ENCODE data around the gene TCFL5. TPM values are rescaled to one million over a fixed set of nuclear protein-coding genes. Genes with fewer than 3 reads are reported as not detected.

TCFL5 gene
- total and polyA plus RNA-seq, 10 of the 15 experiments (the other 5 are each of a cell fraction or from before 2014, with no cell fraction given) = 0.48 to 8.1 (median 3.8) TPM

DNA sequence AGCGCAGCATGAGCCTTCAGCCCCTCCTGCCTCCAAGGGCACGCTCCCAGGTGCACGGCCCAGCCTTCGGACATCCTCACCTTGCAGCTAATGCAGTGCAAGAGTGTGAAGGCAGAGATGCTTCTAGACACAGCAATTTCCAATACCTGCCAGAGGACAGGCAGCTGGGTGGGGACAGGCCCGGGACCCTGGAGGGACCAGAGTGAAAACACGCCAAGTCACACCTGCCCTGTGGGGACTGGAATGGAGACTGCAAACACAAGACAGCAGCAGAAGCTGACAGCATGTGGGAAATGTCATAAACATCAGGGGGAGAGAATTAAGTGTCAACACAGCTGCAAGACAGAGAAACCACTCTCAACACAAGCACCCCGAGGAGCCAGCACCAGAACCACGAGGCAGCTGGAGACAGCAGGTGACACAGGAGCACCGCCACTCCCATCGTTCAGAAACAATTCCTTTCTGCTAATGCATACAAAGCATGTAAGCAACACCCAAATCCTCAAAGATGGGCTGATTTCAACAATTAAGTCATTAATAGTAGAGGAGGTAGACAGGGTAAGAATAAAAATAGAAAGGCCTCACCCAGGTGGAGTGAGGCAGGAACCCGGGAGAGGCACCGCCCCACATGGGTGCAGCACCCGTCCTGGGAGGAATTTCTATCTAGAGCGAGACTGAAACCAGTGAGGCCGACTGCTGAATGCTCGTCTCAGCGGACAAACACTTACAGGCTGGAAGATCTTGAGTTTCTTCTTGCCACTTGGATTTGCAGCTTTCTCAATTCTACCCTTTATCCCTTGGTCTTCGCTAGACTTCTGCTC is 47.6 kb upstream of the TCFL5 start:
- no peak for FAIRE-seq
- no TSS peak for BruUV-seq (replicated peaks)

More for the DNA sequence above, 47.6 kb upstream of the TCFL5 start:
- H3K36me3 ChIP-seq (ENCODE audit: control insufficient read depth in 2 of 2, insufficient read depth in 2 of 2, low read length in 1 of 2) = peaks cover 42 to 49% of the 10 kb centered on the region in 2 experiments
- no peaks in the 10 kb centered on the region for H3K9me3 ChIP-seq (replicated peaks; ENCODE audit: control insufficient read depth, insufficient read depth, low read length)
- ATAC-seq = no peak
- H3K4me2 ChIP-seq (ENCODE audit: control insufficient read depth, insufficient read depth) = no peak overlapping the region
- H3K9ac ChIP-seq (ENCODE audit: control insufficient read depth, insufficient read depth, low read length) = no peak overlapping the region
- ChIA-PET POLR2A (no interaction called here), RAD21 (ENCODE audit: unreplicated experiment) (interaction anchor here (1.6 kb wide), 1 partner anchor 10 kb away, joined by 4 read pairs; no protein-coding TSS in a partner anchor), SMC1A (ENCODE audit: uncharacterized antibody, unreplicated experiment) (interaction anchor here (1.6 to 2.3 kb wide), 3 partner anchors 8 to 15 kb away, joined by 4 to 8 read pairs (median 5); no protein-coding TSS in a partner anchor), CTCF (interaction anchor here (2.0 to 2.8 kb wide), 3 partner anchors 8 to 40 kb away, joined by 6 to 27 read pairs (median 10); no protein-coding TSS in a partner anchor)
- no peak overlapping the region for H3K27ac ChIP-seq (ENCODE audit: control insufficient read depth, insufficient read depth)
- no peak overlapping the region for H2AFZ ChIP-seq (ENCODE audit: control insufficient read depth, low read depth, low read length)
- H3K4me3 ChIP-seq = no peak overlapping the region
- no peaks in the 10 kb centered on the region for H3K27me3 ChIP-seq (replicated peaks in 1 of 2; ENCODE audit: control insufficient read depth in 2 of 2, insufficient read depth in 2 of 2, low read length in 1 of 2)
- no peaks in the 10 kb centered on the region for H3K4me1 ChIP-seq (ENCODE audit: control insufficient read depth, insufficient read depth, low read length)
- intact Hi-C loops (cut with micrococcal nuclease; ENCODE audit: unreplicated experiment) = no loop called here
- in situ Hi-C loops (cut with MboI) = no loop called here
- TF ChIP-seq NR2C1 (IDR thresholded peaks at IDR 0.05) = no peak
- TF ChIP-seq, protein P1, sequence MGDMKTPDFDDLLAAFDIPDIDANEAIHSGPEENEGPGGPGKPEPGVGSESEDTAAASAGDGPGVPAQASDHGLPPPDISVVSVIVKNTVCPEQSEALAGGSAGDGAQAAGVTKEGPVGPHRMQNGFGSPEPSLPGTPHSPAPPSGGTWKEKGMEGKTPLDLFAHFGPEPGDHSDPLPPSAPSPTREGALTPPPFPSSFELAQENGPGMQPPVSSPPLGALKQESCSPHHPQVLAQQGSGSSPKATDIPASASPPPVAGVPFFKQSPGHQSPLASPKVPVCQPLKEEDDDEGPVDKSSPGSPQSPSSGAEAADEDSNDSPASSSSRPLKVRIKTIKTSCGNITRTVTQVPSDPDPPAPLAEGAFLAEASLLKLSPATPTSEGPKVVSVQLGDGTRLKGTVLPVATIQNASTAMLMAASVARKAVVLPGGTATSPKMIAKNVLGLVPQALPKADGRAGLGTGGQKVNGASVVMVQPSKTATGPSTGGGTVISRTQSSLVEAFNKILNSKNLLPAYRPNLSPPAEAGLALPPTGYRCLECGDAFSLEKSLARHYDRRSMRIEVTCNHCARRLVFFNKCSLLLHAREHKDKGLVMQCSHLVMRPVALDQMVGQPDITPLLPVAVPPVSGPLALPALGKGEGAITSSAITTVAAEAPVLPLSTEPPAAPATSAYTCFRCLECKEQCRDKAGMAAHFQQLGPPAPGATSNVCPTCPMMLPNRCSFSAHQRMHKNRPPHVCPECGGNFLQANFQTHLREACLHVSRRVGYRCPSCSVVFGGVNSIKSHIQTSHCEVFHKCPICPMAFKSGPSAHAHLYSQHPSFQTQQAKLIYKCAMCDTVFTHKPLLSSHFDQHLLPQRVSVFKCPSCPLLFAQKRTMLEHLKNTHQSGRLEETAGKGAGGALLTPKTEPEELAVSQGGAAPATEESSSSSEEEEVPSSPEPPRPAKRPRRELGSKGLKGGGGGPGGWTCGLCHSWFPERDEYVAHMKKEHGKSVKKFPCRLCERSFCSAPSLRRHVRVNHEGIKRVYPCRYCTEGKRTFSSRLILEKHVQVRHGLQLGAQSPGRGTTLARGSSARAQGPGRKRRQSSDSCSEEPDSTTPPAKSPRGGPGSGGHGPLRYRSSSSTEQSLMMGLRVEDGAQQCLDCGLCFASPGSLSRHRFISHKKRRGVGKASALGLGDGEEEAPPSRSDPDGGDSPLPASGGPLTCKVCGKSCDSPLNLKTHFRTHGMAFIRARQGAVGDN (IDR thresholded peaks at IDR 0.05) = no peak
- TF ChIP-seq SREBF1 (IDR thresholded peaks at IDR 0.05; ENCODE audit: low read length) = no peak
- TF ChIP-seq NFXL1 (IDR thresholded peaks at IDR 0.05; ENCODE audit: borderline replicate concordance) = no peak
- no peak for TF ChIP-seq YY1 (IDR thresholded peaks at IDR 0.05; ENCODE audit: low read depth, low read length)
- no peak for TF ChIP-seq KAT2A (conservative IDR thresholded peaks at IDR 0.05; ENCODE audit: control insufficient read depth, low read depth, low read length)
- TF ChIP-seq, protein P2, sequence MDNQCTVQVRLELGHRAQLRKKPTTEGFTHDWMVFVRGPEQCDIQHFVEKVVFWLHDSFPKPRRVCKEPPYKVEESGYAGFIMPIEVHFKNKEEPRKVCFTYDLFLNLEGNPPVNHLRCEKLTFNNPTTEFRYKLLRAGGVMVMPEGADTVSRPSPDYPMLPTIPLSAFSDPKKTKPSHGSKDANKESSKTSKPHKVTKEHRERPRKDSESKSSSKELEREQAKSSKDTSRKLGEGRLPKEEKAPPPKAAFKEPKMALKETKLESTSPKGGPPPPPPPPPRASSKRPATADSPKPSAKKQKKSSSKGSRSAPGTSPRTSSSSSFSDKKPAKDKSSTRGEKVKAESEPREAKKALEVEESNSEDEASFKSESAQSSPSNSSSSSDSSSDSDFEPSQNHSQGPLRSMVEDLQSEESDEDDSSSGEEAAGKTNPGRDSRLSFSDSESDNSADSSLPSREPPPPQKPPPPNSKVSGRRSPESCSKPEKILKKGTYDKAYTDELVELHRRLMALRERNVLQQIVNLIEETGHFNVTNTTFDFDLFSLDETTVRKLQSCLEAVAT (IDR thresholded peaks at IDR 0.05) = no peak
- no peak for TF ChIP-seq SREBF2 (IDR thresholded peaks at IDR 0.05; ENCODE audit: low read length)
- no peak for TF ChIP-seq LARP7 (IDR thresholded peaks at IDR 0.05)
- TF ChIP-seq MXI1 (IDR thresholded peaks at IDR 0.05; ENCODE audit: low read depth, low read length) = no peak
- TF ChIP-seq, protein P3, sequence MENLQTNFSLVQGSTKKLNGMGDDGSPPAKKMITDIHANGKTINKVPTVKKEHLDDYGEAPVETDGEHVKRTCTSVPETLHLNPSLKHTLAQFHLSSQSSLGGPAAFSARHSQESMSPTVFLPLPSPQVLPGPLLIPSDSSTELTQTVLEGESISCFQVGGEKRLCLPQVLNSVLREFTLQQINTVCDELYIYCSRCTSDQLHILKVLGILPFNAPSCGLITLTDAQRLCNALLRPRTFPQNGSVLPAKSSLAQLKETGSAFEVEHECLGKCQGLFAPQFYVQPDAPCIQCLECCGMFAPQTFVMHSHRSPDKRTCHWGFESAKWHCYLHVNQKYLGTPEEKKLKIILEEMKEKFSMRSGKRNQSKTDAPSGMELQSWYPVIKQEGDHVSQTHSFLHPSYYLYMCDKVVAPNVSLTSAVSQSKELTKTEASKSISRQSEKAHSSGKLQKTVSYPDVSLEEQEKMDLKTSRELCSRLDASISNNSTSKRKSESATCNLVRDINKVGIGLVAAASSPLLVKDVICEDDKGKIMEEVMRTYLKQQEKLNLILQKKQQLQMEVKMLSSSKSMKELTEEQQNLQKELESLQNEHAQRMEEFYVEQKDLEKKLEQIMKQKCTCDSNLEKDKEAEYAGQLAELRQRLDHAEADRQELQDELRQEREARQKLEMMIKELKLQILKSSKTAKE (IDR thresholded peaks at IDR 0.05; ENCODE audit: low read depth, poor library complexity, severe bottlenecking) = no peak
- no peak for TF ChIP-seq NR2C2 (IDR thresholded peaks at IDR 0.05; ENCODE audit: borderline replicate concordance, control insufficient read depth, insufficient read length, low read depth)
- 91% methylated on average over 18 of the region's 18 CpGs for WGBS (ENCODE audit: insufficient coverage, insufficient replicate concordance, low lambda C conversion rate, missing lambda C conversion rate)
- H3K79me2 ChIP-seq (ENCODE audit: control insufficient read depth, insufficient read depth, low read length) = peaks cover 18% of the 10 kb centered on the region
- H4K20me1 ChIP-seq (ENCODE audit: control insufficient read depth, insufficient read depth) = peaks cover 5% of the 10 kb centered on the region
- no peak for DNase-seq (ENCODE audit: low read depth, low spot score)
